HPDE6-E6E7 (cell line): ENCODE results near the gene RTKN.

Experiments used
- DNase-seq: peaks from one replicate; pipeline ENCODE4 v3.0.0; 2011; ENCODE audit warnings: missing footprints; ENCODE audit errors: extremely low spot score

Gene RTKN

GRCh38 chr2:74417197-74417596, 24.5 kb downstream of the RTKN start:
- no peak for DNase-seq

GRCh38 chr2:74416778-74417177, 25.0 kb downstream of the RTKN start:
- DNase-seq = no peak

GRCh38 chr2:74415762-74416395, 25.9 kb downstream of the RTKN start:
- DNase-seq = no peak

DNA sequence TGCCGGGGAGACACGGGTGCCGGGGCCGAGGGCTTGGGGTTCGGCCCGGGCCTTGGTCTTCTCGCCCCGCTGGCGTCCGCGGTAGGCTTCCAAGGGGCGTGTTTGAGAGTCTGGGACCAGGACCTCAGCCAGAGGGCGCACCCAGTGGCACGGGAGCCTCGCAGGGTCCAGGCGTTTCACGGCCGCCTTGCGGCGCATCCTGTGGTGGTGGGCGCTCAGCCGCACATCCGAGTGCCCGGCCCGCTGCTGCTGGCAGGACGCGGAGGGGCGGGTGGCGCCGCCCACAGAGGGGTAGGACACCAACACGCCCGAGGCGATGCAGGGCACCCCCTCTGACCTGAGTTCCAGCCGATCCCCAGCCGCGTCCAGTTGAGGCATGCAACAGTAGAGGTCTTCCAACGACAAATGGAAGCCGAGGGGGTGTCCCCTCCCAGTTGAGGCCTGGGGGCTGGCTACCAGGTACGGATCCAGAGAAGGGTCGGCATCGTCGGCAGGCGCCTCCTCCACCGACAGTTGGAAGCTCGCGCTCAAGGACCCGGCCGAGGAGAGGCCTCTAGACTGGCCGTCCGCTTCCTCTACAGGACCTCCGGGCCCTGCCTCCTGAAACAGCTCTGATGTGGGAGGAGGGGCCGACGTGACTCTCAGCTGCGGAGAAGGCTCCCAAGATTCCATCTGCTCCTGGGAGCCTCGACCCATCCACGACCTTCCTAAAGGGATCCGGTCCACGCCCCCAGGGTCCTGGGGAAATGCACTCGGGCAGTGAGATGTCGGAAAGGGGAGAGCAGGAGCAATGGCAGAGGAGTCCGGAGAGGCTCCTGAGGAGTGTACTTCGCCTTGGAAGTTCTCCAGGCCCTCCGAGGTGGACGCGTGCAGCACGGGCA, 26.6 kb downstream of the RTKN start:
- no peak for DNase-seq

DNA sequence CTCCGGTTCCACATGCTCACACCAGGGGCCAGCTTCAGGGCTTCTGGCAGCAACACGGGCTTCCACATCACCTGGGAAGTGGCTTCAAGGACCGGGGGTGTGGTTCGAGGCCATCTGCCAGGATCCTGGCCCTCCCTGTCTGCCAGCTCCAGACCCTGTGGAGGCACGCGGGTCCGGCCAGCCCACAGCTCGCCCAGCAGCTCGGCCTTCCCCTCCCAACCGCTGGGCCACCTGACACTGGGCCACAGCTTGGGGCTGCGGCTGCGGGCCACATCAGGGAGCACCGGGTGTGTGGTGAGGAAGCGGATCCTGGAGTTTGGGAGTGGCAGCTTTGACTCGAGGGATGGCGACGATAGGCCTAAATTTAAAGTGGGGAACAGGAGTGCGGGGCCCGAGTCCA, 27.3 kb downstream of the RTKN start:
- no peak for DNase-seq

DNA sequence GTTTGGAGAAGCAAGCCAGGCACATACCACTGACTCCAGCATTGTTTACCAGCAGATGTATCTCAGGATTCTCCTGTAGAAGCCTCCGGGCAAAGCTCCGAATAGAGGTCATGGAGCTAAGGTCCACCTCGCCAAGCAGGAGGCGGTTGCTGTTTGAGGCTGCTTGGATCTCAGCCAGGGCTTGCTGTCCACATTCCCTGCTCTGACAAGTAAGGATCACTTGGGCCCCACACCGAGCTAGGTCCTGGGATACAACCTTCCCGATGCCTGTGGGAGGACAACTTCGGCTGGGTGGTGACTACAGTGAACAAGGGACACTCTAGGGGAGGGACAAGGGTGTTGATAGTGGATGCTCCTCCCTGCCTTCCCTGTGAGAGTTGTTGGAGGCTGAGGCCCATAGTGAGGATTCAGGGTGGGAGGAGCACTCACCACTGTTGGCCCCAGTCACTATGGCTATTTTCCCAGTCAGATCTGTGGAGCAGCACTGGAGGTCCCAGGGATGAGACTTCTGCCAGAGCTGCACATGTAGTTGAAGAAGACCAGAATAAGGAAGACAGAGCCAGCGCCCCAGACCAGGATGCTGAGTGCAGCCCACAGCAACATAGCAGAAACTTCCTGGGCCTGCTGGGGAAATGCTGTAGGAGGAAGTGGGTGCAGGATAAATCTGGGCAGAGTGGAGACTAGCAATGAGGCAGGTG, 28.6 kb downstream of the RTKN start:
- DNase-seq = no peak

DNA sequence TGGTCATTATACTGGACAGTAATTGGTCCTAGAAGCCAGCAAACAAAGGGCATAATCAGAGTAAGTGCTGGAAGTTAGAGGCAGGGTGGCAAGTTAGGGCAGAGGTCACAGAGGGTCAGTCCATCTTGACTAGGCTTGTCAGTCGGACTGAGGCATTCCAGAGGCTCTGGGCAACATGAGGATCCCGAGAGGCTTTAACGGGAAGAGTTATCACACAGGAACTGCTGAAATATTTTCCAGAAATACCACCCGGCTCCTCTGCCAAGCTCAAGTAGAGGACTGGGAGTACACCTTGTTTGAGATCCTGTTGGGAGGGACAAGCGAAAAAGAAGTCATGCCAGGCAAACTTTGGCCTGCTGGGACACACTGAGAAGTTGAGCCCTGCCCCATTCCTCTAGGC, 34.1 kb downstream of the RTKN start:
- DNase-seq = no peak

- no peak for DNase-seq
These were observed 35.7 kb downstream of the RTKN start for GRCh38 chr2:74406035-74406434.

GRCh38 chr2:74401891-74402290, 39.8 kb downstream of the RTKN start:
- DNase-seq = no peak

GRCh38 chr2:74399785-74400184, 42.0 kb downstream of the RTKN start:
- DNase-seq = no peak

- DNase-seq = no peak
These were observed 45.6 kb downstream of the RTKN start for GRCh38 chr2:74396149-74396548.

DNA sequence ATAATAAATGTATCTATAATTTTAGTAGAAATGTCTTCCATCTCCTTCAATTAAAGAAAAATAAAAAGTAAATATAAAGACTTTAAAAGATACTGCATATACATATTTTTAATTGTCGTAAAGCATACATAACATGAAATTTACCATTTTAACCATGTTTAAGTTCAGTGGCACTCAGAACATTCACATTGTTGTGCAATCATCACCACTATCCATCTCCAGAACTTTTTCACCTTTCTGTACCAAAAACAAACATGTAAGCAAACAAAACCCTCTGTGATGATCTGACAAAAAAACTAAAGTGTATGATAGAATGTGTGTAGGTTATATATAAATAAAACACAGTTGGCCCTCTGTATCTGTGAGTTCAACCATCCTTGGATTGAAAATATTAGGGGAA, 48.2 kb downstream of the RTKN start:
- DNase-seq = no peak

DNA sequence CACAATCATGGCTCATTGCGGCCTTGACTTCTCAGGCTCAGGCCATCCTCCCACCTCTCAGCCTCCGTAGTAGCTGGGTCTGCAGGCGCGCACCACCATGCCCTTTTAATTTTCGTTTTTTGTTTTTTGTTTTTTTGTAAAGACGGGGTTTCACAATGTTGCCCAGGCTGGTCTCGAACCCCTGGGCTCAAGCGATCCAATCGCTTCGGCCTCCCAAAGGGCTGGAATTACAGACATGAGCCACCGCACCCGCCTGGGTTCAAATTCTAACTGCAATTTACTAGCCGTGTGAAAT, 49.3 kb downstream of the RTKN start:
- no peak for DNase-seq

DNA sequence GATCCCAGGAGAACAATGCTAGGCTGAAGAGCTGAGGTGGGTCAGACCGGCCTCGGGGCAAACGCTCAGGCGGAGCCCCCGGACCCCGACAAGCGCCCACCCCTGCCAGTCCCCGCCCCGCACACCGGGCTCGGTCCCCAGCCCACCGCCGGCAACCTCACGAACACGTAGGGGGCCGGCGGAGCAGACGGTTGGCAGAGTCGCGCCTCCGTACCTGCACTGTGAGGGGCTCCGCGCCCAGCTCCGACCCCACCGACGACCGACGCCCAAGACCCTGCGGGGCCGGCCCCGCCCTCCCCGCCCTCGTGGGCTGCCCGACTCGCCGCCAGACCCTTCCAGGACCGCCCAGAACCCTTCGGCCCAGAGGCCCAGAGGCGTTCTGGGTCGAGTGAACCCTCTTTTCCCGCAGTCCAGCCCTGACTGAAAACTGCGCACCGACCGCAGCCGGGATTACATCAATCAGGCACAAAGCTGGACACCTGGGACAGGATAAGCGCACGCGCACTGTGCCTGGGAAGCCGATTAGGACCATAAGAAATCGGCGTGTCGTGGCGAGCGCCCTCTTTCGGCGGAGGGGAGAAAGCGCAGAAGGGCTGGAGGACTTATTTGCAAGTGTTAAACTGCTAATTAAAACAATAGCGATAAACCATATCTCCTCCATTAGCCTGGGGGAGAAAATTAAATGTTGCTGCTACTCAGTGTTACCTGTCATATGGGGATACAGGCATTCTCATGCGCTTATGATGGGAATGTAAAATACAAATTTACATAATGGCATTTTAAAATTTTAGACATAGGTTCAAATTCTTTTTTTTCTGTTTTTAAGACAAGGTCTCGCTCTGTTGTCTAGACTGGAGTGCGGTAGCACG, 49.9 kb downstream of the RTKN start:
- DNase-seq = peak; percentile 82

DNA sequence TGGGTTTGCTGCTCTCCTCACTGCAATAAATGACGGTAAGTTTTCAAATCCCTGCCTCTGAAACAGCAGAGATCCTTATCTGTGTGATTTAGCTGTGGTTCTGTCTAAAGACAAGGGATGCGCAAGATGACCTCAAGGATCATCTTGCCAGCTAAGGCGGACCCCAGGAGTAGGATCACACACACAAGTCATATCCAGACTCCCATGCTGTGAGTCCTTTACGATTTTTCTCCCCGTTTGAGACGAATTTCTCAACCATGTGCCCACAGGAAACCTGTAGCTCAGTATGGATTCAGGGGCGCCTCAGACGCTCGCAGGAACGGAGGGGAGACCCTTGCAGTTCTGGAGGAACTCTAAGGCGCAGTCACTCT, 50.5 kb downstream of the RTKN start:
- no peak for DNase-seq

DNA sequence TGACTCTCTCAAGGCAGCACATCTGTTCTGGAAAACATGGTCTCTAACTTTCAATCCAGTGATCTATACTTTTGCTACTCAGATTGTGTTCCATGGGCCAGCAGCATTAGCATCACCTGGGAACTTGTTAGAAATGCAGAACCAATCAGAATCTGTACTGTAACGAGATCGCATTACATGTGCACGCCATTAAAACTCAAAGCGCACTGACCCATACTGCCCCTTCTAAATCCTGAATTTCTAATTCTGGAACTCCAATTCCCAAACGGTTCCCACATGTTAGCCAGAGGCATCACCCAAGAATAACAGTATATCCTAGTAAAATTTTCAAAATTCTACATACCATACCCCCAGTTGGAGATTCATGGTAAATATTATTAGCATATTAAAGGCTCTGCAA, 51.1 kb downstream of the RTKN start:
- DNase-seq = no peak

DNA sequence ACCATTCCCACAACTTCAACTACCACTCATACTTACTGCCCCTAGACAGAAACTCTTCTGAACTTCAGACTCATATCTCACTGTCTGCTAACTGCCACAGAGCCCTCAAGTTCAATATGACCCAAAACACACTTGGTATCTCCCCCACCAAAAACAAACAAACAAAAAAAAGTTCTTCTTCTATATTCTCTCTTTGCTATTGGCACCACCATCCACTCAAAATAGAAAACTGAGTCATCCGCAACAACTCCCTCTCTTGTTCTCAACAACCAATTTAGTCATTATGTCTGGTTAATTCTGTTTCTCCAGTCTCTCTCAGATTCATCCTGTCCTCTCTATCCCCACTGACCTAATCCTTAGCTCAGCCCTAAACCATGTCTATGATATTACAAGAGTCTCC, 54.4 kb downstream of the RTKN start:
- DNase-seq = no peak

- no peak for DNase-seq
These were observed 56.3 kb downstream of the RTKN start for GRCh38 chr2:74385396-74385795.

DNA sequence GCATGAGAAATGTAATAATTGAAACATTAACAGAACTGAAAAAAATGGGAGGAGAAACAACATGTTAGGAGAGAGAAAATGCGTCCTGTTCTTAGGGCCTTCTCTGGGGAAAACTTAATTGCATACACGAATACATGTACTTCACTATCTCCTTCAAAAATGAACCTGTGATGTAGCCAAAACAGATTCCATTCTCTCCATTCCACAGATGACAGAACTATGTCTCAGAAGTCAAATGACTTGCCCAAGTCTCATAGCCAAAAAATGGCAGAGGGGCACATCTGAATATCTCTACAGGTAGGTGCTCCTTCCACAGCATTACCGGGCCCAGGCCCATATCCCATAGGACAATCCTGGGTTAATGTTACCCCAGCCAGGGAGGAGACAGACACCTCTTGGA, 57.7 kb downstream of the RTKN start:
- no peak for DNase-seq

DNA sequence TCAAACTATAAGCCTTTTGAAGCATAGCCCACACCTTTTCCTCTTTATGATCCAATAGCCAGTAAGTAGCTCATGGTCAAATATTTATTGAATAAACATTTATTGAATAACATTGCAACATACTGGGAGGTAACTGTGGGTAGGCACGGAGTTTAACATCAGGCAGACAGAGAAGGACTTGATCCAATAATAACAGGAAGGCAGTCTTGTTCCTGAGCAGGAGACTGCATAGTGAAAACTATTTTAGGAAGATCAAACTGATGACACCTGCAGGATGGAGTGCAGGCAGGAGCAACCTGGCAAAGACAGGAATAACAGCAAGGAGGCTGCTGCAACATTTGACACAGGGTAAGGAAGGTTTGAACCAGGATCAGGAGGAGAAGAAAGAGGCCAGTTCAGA, 58.5 kb downstream of the RTKN start:
- DNase-seq = no peak

DNA sequence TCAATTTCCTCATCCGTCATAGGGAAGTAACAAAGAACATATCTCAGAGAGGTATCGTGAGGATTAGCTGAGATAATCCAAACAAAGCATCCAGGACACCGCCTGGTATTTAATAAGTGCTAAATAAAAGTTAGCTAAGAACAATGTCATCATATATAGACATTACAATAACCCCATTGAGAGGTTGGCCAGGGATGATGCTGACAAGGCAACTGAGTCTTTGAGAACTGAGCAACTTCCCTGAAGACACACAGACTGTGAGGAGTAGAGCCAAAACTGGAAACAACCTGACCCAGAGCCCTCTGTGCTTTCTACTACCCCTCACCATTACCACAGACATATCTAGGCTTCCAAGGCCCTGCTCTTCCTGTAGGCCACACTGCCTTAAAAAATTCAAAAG, 60.0 kb downstream of the RTKN start:
- no peak for DNase-seq
